Erythroblast (primary cell): ENCODE data around the gene AFF3.

Experiments
- DNase-seq, 2 experiments: peaks; one replicate each; lab custom pipeline; 2025; lab: John Stamatoyannopoulos, UW
- GATA1 ChIP-seq: IDR thresholded peaks from 2 replicates; pipeline ENCODE4 v1.6.1; 2011; ENCODE audit warnings: low read depth, mild to moderate bottlenecking, control low read depth, low read length, moderate library complexity
- POLR2A ChIP-seq: IDR thresholded peaks from 2 replicates; pipeline ENCODE4 v1.6.1; 2011; ENCODE audit warnings: mild to moderate bottlenecking, low read length

Gene AFF3

DNA sequence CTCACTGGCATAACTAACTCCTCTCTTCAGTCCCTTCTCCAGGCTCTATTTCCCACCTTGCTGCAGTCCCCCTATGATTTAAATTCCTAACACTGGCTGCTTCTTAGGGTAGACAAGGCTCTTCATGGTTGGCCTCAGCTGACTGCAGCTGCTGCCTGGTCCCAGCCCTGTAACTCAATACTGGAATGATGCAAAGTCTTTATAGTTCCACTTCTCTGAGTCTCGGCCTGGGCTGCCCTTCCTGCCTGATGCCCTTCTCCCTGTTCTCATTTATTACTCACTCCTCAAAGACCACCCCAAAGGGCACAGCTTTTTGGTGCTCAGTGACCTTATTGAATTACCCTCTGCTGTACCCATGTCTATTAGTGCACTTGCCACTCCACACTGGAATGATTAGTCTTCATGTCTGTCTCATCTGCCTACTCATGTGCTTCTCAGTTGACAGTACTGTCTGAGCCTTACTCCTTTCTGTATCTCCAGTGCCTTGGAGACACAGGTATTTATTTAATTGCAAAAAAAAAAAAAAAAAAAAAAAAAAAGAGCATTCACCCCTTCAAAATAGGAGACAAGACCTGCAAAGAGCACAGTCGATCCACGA, 453.1 kb downstream of the AFF3 start:
- TF ChIP-seq POLR2A, result no peak
- no peak for TF ChIP-seq GATA1

DNA sequence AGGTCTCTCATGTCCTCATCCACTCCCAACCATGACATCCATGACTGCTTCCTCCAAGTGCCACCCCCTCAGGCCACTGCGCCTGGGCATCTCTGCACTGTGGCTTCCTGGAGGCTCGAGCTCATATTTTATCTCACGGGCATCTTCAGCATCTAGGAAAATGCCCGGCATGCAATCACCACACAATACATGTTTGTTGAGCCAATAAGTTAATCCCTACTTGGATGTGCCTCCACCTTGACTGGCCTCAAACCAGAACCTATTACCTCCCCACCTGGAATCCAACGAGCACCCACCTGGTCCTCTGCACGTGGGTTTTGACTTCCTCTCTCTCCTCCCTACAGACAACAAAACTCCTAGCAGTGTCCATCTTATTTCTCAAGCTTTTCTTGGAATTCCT, 453.7 kb downstream of the AFF3 start:
- TF ChIP-seq GATA1 (no peak), POLR2A (no peak)
- no peak for DNase-seq

More for the DNA sequence above, 453.1 kb downstream of the AFF3 start:
- no peak for DNase-seq

DNA sequence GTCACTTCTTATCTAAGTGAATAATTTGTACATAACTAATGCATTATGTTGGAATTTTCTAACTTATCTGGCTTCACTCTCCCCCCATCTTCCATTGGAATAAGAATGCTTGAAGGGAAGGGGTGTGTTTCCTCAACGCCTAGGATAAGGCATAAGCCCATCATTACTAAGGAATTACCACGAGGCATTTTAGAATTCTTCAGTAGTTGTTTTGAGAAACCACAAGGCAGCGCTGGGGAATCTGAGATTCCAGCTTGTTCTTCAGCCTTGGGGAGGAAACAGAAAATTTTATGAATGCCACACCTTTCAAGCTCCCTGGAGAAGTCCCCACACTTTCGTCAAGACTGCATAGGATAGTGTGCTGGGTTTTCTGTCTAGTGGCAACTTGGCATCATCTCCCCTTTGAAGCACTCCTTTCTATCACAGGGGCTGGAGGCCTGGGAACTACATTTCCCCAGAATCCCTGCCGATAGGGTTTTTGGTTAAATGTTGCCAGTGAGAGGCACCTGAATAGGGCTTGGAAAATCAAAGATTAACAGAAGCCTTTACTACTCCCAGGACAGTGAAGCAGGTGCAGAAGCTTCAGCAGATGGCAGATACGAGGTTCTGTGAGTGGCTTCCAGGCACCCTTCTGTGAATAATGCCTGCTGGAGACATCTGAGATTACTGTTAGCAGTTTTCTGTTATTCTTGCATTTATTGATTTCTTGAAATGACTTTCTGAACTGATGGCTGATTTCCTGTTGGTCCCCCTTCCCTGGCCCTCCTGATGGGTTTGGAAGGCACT, 459.9 kb downstream of the AFF3 start:
- TF ChIP-seq GATA1 (no peak), POLR2A (no peak)
- DNase-seq, result no peak

DNA sequence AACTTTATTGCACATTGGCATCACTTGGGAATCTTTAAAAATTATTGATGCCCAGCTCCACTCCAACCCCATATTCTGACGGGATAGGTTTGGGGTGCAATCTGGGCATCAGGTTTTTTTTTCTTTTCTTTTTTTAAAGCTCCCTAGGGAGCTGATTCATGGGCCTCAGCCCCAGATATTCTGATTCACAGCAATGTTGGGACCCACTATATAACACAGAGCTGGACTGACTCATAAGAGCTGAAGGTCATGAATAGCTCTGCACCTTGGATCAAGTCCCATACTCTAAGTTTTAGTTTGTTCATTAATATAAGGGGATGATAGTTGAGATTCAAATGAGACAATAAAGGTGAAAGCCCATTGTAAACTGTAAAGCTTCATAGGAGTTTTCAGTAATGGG, 461.4 kb downstream of the AFF3 start:
- no peak for DNase-seq
- TF ChIP-seq GATA1 (no peak), POLR2A (no peak)

DNA sequence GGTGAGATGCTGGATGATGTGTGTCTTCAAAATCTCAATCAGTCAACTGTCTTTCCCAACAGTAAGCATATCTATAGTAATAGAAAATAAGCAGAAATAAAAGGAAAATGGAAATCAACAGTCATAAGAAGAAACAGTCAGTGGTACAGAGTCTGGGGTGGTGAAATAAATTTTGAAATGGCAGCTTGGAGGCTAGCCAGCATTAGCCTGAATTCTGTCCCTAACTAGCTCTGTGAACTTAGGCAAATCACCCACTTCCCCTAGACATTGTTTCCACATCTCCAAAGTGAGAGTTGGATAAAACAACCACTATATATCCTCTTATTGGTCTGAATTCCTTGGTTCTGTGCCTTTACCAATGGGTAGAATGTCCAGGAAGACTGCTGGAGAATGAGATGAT, 462.9 kb downstream of the AFF3 start:
- TF ChIP-seq GATA1 (no peak), POLR2A (no peak)
- no peak for DNase-seq

DNA sequence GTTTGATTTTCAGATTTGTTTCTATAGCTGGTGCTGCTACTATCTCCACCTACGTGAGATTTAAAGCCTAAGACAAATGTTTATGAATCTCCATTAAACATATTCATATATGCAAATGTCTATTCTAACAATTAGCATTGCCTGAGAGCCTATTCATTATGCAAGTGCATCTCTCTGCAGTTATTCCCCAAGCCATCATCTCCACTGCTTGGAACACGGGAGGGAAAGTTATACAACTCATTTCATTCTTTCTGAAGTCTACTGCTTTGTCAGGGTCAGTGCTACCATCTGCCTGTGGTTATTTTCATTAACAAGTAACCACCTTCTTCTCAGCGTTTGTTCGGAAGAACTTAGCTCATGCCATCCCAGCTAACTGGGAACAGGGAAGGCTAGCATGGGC, 463.8 kb downstream of the AFF3 start:
- DNase-seq, result no peak
- TF ChIP-seq POLR2A, result no peak
- TF ChIP-seq GATA1, result no peak

DNA sequence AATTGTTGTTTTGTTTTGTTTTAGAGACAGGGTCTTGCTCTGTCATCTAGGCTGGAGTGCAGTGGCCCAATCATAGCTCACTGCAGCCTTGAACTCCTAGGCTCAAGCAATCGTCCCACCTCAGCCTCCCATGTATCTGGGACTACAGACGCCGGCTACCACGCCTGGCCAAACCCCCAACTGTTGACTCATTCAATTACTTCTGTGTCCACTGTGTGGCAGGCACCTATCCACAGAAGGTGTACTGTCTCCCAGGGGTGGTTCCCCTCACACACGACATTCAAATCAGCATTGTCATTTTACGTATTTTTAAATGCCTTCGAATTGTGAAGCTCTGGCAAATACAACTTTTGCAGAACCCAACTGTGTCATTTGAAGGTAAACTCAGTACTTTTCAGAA, 464.6 kb downstream of the AFF3 start:
- TF ChIP-seq POLR2A (no peak), GATA1 (no peak)
- DNase-seq, result no peak

DNA sequence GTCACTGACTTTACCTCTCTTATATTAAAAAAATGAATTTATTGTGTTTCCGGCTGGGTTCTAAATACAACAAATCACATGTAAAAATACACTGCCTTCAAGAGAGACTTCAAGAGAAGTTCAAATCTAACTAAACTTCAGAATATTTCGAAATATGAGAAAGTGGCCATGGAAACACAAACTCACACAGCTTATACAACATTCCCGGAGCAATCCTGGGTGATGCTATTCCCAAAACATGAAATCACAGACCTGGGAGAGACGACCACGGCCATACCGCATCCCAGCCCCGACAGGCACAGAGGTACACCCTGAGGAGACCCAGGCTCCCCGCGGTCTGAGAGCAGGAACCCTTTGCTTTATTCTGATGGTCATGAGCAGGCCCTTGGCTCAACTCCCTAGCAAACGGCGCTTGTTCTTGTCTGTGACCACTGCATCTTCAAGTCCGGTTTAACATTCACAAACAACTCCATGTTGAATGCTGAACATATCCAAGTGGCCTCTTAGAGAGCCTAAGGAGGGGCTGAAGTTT, 467.2 kb downstream of the AFF3 start:
- TF ChIP-seq GATA1 (no peak), POLR2A (no peak)
- DNase-seq, result no peak

DNA sequence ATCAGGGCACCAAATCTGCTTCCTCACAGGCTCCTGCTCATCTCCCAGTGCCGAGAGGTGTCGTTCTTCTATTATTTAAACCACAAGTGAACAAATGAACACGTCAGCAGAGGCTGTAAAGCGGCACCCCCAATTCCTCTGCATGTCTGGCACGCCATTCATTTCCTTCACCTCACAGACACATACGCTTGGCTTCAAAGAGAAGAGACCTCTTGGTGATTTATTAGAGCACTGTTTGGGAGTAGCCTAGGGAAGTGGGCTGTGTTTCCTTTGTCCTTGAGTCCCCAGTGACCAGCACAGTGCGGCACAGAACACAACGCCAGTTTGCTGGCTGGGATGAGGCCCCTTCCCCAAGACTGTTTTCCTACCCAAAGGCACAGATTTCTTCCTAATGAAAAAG, 468.3 kb downstream of the AFF3 start:
- TF ChIP-seq GATA1 (no peak), POLR2A (no peak)
- no peak for DNase-seq

DNA sequence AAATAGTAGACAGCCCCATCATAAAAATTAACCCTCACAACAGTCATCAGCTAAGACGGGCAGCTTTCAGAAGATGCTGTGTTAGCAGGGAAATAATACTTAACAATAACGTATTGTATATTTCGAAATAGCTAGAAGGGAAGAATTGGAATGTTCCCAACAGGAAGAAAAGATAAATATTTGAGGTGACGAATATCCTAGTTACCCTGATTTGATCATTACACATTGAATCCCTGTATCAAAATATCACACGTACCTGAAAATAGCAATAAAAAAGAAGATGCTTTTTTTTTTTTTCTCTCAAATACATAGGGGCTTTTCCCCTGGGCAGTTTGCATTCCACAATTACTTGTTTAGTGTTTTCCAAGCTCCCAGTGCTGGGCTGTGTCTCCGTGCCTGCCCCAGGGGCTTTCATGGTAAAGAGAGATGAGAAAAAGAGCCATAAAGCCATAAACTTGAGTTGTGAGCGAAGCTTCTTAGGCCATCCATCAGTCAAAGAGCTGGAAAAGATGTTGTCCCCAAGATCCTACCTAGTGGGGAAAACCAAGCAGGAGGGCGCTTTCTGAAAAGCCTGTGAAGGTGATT, 469.5 kb downstream of the AFF3 start:
- no peak for TF ChIP-seq GATA1

DNA sequence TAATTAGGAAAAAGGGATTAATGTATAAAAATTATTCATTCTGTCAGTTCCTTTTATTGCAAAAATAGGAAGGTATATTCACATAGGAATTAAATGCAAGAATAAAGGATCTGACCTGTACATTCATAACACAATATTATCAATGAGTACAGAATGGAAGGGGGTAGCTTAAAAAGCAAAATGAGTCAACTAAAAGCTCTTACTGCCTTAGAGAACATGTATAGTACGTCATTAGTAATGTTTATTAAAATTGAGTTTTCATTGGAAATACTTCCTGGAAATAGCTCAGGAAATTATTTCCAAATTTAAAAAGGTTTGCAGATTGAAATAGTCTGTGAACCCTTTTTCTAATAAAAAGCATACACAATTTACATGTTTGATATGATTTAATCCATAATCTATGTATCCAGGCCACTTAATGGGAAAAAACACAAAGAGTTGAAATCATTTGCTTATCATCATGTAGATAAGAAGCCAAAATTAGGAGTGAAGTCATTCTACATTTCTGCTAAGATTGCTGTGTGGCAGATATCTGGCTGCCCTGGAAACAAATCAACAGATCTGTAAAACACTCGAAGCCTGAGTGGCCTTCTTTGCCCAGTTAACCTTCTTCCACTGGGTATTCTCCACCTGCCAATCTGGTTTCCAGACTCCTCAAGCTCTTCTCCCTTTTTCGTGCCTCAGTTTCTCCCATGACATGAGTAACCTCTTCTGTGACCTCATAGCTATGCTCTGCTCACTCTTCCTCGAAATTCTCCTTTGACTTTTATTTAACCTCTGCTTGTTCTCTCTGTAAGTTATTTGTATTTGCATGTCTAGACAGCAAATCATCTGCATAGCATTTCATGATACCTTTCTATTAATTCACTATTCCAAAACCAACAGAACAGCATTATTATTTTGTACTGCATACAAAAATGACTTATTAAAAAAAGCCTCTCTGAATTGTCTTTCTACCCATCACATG, 471.3 kb downstream of the AFF3 start:
- no peak for DNase-seq
- TF ChIP-seq POLR2A (no peak), GATA1 (no peak)

More for the DNA sequence above, 469.5 kb downstream of the AFF3 start:
- DNase-seq, result no peak

DNA sequence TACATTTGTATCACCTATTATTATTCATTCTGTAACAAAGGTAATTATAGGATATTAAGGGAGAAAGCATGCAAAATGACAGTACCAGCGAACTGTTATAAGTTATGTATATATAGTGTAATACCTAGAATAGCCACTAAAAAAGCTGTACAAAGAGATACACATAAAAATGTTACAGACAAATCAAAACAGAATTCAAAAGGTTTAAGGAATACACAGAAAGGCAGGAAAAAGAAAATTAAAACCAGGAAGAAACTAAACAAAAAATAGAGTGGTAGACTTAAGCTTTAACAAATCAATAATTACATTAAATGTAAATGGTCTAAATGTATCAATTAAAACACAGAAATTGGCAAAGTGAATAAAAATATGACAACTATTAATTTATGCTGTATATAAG, 476.1 kb downstream of the AFF3 start:
- no peak for DNase-seq
- TF ChIP-seq GATA1 (no peak), POLR2A (no peak)

DNA sequence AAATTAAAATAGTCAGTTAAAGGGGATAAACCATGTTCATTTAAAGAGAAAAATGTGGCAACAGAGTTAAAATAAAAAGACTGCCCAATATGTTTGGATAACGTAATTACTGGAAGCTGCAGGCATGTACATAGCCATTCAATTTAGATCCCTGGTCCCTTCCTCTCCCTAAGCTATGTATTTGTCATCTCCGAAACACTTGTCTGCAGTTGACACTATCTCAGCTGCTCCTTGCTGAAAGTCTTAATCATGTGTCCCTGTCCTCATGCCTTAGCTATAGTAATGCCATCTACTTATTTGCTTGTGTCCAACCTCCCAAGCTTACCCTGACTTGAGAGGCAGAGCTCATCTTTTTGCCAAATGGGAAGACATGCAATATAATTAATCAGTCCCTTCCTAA, 478.7 kb downstream of the AFF3 start:
- no peak for DNase-seq
- TF ChIP-seq GATA1 (no peak), POLR2A (no peak)
